HFFc6 (cell line): Measurements from ENCODE around the gene SLC38A3. TPM values are rescaled to one million over a fixed set of nuclear protein-coding genes. Genes with fewer than 3 reads are reported as not detected.

Experiments
- DNase-seq: peaks from one replicate; pipeline ENCODE4 v3.0.0-alpha.2; 2018
- H3K27ac Mint-ChIP-seq: 2 replicates; pipeline ENCODE4 v1.8.0; 2020; ENCODE audit warnings: mild to moderate bottlenecking, mixed read lengths
- H3K27me3 Mint-ChIP-seq: 2 replicates; pipeline ENCODE4 v1.8.0; 2021; ENCODE audit warnings: mild to moderate bottlenecking, moderate library complexity, mixed read lengths; ENCODE audit not compliant: insufficient read depth
- H3K36me3 Mint-ChIP-seq: 2 replicates; pipeline ENCODE4 v1.8.0; 2021; ENCODE audit warnings: low read depth, mixed read lengths
- H3K4me1 Mint-ChIP-seq: 2 replicates; pipeline ENCODE4 v1.8.0; 2020; ENCODE audit warnings: low read depth, mixed read lengths
- H3K4me3 Mint-ChIP-seq: 2 replicates; pipeline ENCODE4 v1.8.0; 2020; ENCODE audit warnings: mild to moderate bottlenecking, moderate library complexity, mixed read lengths
- H3K9me3 Mint-ChIP-seq: 2 replicates; pipeline ENCODE4 v1.8.0; 2020; ENCODE audit warnings: mild to moderate bottlenecking, mixed read lengths
- CTCF ChIP-seq: fragments of 200-600 bp; sonication (generic); IDR thresholded peaks from 2 replicates; pipeline ENCODE4 v1.5.0; 2021; ENCODE audit warnings: antibody characterized with exemption, mild to moderate bottlenecking
- total RNA-seq, 6 experiments: library from RNA; stranded (reverse); fragmentation: NEBNext Ultra II Directional; extraction: Animal tissue kit (Norgen Biotek cat#: 25700); gene quantifications; 2 replicates in 1 of 6; 3 replicates in 5 of 6; pipeline ENCODE4 v1.2.3, GENCODE V29; 2021

SLC38A3 gene
- total RNA-seq, 6 experiments from 2014 or later = 0.16 to 0.24 TPM; not detected in 4

GRCh38 chr3:50230794-50231125 is 25.7 kb downstream of the SLC38A3 start:
- Mint-ChIP-seq H3K9me3 (no peaks in the 10 kb centered on the region), H3K27me3 (peaks cover 2% of the 10 kb centered on the region; the same call in 1 of the 2 replicates), H3K4me3 (no peak overlapping the region), H3K36me3 (no peaks in the 10 kb centered on the region), H3K4me1 (peaks cover 52% of the 10 kb centered on the region), H3K27ac (peak overlapping the region; percentile 30; the same call in 1 of the 2 replicates)
- no peak for DNase-seq
- TF ChIP-seq CTCF = no peak

- H3K9me3 Mint-ChIP-seq = no peaks in the 10 kb centered on the region
- no peak for DNase-seq
- H3K27ac Mint-ChIP-seq = no peak overlapping the region
- no peak overlapping the region for H3K4me3 Mint-ChIP-seq
- peaks cover 2% of the 10 kb centered on the region; the same call in 1 of the 2 replicates for H3K27me3 Mint-ChIP-seq
- H3K4me1 Mint-ChIP-seq = peaks cover 46% of the 10 kb centered on the region
- no peak for TF ChIP-seq CTCF
- H3K36me3 Mint-ChIP-seq = no peaks in the 10 kb centered on the region
Measured at GRCh38 chr3:50231581-50231980, 26.5 kb downstream of the SLC38A3 start.

- H3K4me1 Mint-ChIP-seq = peaks cover 40% of the 10 kb centered on the region
- no peak overlapping the region for H3K27ac Mint-ChIP-seq
- H3K4me3 Mint-ChIP-seq = no peak overlapping the region
- peaks cover 6% of the 10 kb centered on the region for H3K36me3 Mint-ChIP-seq
- no peak for DNase-seq
- H3K27me3 Mint-ChIP-seq = peaks cover 2% of the 10 kb centered on the region; the same call in 1 of the 2 replicates
- no peak for TF ChIP-seq CTCF
- no peaks in the 10 kb centered on the region for H3K9me3 Mint-ChIP-seq
Measured at GRCh38 chr3:50232303-50232702, 27.2 kb downstream of the SLC38A3 start.

GRCh38 chr3:50233176-50233575 is 28.1 kb downstream of the SLC38A3 start:
- H3K9me3 Mint-ChIP-seq = no peaks in the 10 kb centered on the region
- no peak for TF ChIP-seq CTCF
- H3K36me3 Mint-ChIP-seq = peaks cover 12% of the 10 kb centered on the region
- peaks cover 2% of the 10 kb centered on the region; the same call in 1 of the 2 replicates for H3K27me3 Mint-ChIP-seq
- H3K4me1 Mint-ChIP-seq = peaks cover 36% of the 10 kb centered on the region
- H3K4me3 Mint-ChIP-seq = no peak overlapping the region
- DNase-seq = no peak
- H3K27ac Mint-ChIP-seq = no peak overlapping the region

GRCh38 chr3:50235716-50236483 is 30.8 kb downstream of the SLC38A3 start, which contains the start of gene GNAI2:
GNAI2 (plus strand) TSS chr3:50236204; CDS start chr3:50236336, 132 bp downstream.
- TF ChIP-seq CTCF = no peak; the same call in 1 of the 2 replicates
- Mint-ChIP-seq H3K27me3 (peaks cover 3% of the 10 kb centered on the region), H3K36me3 (peaks cover 12% of the 10 kb centered on the region), H3K9me3 (no peaks in the 10 kb centered on the region), H3K27ac (peak within 1 kb of the TSS; percentile 92), H3K4me3 (peak within 1 kb of the TSS; percentile 96), H3K4me1 (peaks cover 40% of the 10 kb centered on the region)
- peak; percentile 98 for DNase-seq
